GM18507 (cell line): ENCODE measurements around the gene MAP3K5.

ENCODE experiments used
- DNase-seq: peaks from one replicate; pipeline ENCODE4 v3.0.0; 2011; ENCODE audit warnings: low read depth; ENCODE audit not compliant: insufficient read length; ENCODE audit errors: extremely low spot score
- FAIRE-seq: peaks from 2 replicates; lab custom pipeline; 2011; peaks lifted over from hg19 to GRCh38; lab: Jason Lieb, UNC

MAP3K5 gene

GRCh38 chr6:136535880-136536650, 256.2 kb downstream of the MAP3K5 start:
- no peak for DNase-seq
- FAIRE-seq = no peak

- DNase-seq = no peak
- no peak for FAIRE-seq
Measured at GRCh38 chr6:136535017-136535765, 257.1 kb downstream of the MAP3K5 start.

GRCh38 chr6:136534268-136534667, 258.0 kb downstream of the MAP3K5 start:
- FAIRE-seq (no peak), DNase-seq (no peak)

- FAIRE-seq (no peak), DNase-seq (no peak)
Measured at GRCh38 chr6:136533487-136533886, 258.8 kb downstream of the MAP3K5 start.

- FAIRE-seq = no peak
- no peak for DNase-seq
Measured at GRCh38 chr6:136532030-136532429, 260.2 kb downstream of the MAP3K5 start.

- FAIRE-seq (no peak), DNase-seq (no peak)
Measured at GRCh38 chr6:136529710-136530109, 262.6 kb downstream of the MAP3K5 start.

- FAIRE-seq = no peak
- no peak for DNase-seq
Measured at GRCh38 chr6:136528477-136528876, 263.8 kb downstream of the MAP3K5 start.

GRCh38 chr6:136527831-136528230, 264.4 kb downstream of the MAP3K5 start:
- DNase-seq = no peak
- no peak for FAIRE-seq

- no peak for FAIRE-seq
Measured at GRCh38 chr6:136526937-136527336, 265.3 kb downstream of the MAP3K5 start.

GRCh38 chr6:136526196-136526930, 265.9 kb downstream of the MAP3K5 start:
- DNase-seq (no peak), FAIRE-seq (no peak)

More at GRCh38 chr6:136526937-136527336, 265.3 kb downstream of the MAP3K5 start:
- no peak for DNase-seq

- DNase-seq (no peak), FAIRE-seq (no peak)
Measured at GRCh38 chr6:136525586-136526195, 266.6 kb downstream of the MAP3K5 start.

GRCh38 chr6:136524936-136525413, 267.3 kb downstream of the MAP3K5 start:
- no peak for DNase-seq

GRCh38 chr6:136524339-136524935, 267.8 kb downstream of the MAP3K5 start:
- no peak for DNase-seq
- no peak for FAIRE-seq

More at GRCh38 chr6:136524936-136525413, 267.3 kb downstream of the MAP3K5 start:
- no peak for FAIRE-seq

GRCh38 chr6:136523196-136523595, 269.1 kb downstream of the MAP3K5 start:
- no peak for FAIRE-seq

GRCh38 chr6:136522636-136523035, 269.6 kb downstream of the MAP3K5 start:
- FAIRE-seq = no peak

More at GRCh38 chr6:136523196-136523595, 269.1 kb downstream of the MAP3K5 start:
- no peak for DNase-seq

GRCh38 chr6:136521911-136522310, 270.4 kb downstream of the MAP3K5 start:
- DNase-seq = no peak
- FAIRE-seq = no peak

More at GRCh38 chr6:136522636-136523035, 269.6 kb downstream of the MAP3K5 start:
- no peak for DNase-seq

- DNase-seq (no peak), FAIRE-seq (no peak)
Measured at GRCh38 chr6:136521427-136521826, 270.9 kb downstream of the MAP3K5 start.

GRCh38 chr6:136520517-136520916, 271.8 kb downstream of the MAP3K5 start:
- no peak for FAIRE-seq
- DNase-seq = no peak

- DNase-seq (no peak), FAIRE-seq (no peak)
Measured at GRCh38 chr6:136517582-136517981, 274.7 kb downstream of the MAP3K5 start.
